Middle frontal gyrus (tissue), 1 donor: ENCODE results near the gene RBM27.
"Not testable (repeated sequence)": the region's sequence is repeated elsewhere in the genome, so short reads cannot be mapped to it uniquely, and the experiment has no call there.

Experiments used
- DNase-seq: peaks from one replicate; pipeline ENCODE4 v3.0.0-alpha.2; 2015; ENCODE audit warnings: low spot score; ENCODE audit errors: extremely low spot score

The RBM27 gene

GRCh38 chr5:146208916-146209522 lies 5.6 kb downstream of the RBM27 start:
- DNase-seq, result no peak

GRCh38 chr5:146209714-146210113 lies 6.3 kb downstream of the RBM27 start:
- DNase-seq, result no peak

DNA sequence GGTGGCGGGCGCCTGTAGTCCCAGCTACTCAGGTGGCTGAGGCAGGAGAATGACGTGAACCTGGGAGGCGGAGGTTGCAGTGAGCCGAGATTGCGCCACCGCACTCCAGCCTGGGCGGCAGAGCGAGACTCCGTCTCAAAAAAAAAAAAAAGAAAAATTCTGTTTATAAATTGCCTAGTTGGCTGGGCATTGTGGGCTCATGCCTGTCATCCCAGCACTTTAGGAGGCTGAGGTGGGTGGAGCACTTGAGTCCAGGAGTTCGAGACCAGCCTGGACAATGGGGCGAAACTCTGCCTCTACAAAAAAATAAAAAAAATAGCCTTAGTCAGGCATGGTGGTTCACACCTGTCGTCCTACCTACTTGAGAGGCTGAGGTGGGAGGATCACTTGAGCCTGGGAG lies 7.4 kb downstream of the RBM27 start:
- DNase-seq, result not testable (repeated sequence)

GRCh38 chr5:146213210-146213826 lies 9.9 kb downstream of the RBM27 start:
- no peak for DNase-seq

GRCh38 chr5:146214881-146215280 lies 11.5 kb downstream of the RBM27 start:
- DNase-seq, result not testable (repeated sequence)

DNA sequence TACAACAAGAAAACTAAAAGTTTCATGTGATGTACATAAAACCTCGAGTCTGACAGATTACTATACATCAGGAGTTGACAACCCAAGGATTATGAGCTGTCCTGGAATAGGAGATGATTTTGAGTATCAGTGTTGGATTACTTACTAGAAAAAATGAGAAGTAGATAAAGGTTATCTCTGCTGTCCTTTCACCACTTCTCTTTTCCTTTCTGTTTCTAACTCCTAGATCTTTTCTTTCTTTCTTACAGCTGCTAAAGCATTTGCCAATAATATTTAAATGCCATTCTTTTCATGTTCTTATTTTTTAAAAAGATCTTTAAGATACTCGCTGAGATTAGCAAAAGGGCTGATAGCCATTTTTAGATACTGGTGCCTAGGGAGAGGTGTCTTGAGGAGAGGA lies 14.8 kb downstream of the RBM27 start:
- DNase-seq, result no peak

DNA sequence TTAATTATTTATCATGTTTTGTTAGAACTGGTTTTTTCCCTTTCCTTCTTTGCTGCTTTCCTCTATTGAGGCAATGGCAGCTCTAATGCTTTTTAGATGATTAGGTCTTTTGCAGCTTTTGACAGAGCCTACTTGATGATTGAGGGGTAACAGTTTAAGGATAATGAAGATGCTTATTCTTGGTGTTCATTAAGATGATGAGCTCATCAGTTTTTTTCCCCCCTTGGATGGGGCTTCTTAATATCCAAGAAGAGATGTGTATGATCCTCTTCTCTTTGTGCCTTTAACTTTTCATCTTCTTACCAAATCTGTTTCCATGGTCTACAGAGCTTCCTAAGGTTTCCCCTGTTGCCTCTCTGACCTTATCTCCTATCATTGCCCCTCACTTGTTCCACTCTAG lies 15.8 kb downstream of the RBM27 start:
- DNase-seq, result no peak

- DNase-seq, result no peak
These were observed 17.8 kb downstream of the RBM27 start for GRCh38 chr5:146221234-146221633.

DNA sequence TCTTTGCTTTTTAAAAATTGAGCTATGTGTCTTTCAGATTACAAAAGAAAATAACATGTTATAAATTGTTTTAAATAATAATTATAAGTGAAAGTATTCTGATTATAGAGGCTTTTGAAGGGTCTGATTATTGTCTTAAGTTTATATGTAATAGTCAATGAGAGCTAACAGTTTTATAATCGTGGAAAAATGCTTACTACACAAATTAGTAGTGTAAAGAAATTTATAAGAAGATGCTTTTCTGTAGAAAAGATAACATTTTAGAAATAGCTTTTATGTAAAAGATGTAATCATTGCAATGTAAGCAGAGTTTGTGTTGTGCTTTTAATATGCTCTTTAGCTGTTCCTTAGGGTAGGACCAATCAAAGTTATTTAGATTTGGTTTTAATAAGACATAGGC lies 18.6 kb downstream of the RBM27 start:
- no peak for DNase-seq

DNA sequence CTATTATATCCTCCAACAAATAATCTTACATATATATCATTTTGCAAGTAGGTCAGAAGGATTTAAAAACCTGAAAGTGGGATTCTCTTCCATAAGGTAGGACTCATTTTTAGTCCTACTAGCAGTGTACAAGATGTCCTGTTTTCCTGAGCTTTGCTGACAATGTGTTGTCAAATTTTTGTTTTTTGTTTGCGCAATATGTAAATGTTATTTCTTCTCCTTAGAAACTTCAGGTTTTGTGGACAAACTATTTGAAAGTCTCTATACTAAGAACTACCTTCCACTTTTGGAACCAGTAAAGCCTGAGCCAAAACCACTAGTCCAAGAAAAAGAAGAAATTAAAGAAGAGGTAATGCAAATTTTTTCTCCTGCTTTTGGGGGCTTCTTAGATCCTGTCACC lies 19.8 kb downstream of the RBM27 start:
- no peak for DNase-seq

DNA sequence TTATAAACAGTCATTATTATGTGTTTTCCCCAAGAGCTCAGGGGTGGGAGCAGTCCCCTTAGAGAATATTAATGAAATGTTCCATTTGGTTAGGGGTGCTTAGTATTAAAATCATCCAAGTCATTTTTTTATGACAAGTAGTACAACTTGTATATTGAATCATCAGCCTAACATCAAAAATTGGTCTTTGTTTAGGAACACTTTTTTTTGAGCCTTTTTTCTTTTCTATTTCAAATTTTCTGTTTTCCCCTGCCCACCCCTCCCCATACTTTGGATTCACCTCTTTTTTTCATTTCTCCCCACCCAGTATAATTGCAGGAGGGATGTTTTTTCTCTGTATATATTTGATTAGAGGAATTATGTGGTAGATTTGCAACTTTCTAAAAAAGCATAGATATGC lies 25.8 kb downstream of the RBM27 start:
- DNase-seq, result no peak

GRCh38 chr5:146232223-146232622 lies 28.8 kb downstream of the RBM27 start:
- no peak for DNase-seq

GRCh38 chr5:146233441-146233840 lies 30.0 kb downstream of the RBM27 start:
- no peak for DNase-seq

DNA sequence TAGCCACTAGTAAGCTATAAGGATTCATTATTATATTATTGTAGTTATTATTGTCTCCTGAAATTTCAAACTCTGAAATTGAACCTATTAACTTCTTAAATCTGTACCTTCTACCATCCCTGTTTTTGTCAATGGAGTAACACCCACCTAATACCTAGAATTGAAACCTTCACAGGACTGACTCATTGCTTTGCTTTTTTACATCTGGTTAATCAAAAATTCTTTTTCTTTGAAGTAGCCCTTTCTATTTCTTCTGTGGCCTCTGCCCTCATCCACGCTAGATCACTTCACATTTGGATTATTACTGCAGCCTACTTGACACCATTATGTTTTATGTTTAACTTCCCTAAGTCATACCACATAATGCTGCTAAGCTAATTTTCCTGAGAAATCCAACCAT lies 35.6 kb downstream of the RBM27 start:
- DNase-seq, result no peak

- DNase-seq, result no peak
These were observed 37.5 kb downstream of the RBM27 start for GRCh38 chr5:146240951-146241350.

- DNase-seq, result no peak
These were observed 39.8 kb downstream of the RBM27 start for GRCh38 chr5:146243247-146243646.

GRCh38 chr5:146248561-146248960 lies 45.2 kb downstream of the RBM27 start:
- no peak for DNase-seq

DNA sequence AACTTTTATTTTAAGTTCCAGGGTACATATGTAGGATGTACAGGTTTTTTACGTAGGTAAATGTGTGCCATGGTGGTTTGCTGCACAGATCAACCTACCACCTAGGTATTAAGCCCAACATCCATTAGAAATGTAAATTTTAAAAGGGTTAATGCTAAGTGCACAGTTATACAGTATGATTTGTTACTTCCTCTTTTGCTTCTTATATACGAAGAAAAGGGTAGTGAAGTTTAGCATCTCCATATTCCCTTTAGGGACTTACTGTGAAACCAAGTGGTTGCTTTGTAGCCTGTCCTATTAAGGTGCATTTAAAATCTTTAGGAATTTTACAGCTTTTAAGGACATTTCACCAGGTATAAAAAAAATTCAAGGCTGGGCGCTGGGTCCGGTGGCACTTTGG lies 46.4 kb downstream of the RBM27 start:
- no peak for DNase-seq
